ENCODE data around the gene PNLIPRP3.

DNA sequence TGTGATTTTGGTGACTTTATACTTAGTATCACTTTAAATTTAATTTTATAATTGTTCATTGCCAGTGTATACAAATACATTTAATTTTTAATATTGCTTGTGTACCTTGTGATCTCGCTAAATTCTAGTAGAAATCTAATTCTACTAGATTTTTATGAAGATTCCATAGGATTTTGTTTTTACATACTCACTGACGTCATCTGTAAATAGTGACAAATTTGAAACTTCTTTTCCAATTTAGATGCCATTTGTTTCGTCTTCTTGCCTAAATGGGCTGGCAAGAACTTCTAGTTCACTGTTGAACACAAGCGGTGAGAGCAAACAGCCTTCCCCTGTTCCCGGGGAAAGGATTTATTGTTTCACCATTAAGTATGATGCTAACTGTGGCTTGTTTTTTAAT lies 17.3 kb upstream of the PNLIPRP3 start:
- TF ChIP-seq, protein P1, sequence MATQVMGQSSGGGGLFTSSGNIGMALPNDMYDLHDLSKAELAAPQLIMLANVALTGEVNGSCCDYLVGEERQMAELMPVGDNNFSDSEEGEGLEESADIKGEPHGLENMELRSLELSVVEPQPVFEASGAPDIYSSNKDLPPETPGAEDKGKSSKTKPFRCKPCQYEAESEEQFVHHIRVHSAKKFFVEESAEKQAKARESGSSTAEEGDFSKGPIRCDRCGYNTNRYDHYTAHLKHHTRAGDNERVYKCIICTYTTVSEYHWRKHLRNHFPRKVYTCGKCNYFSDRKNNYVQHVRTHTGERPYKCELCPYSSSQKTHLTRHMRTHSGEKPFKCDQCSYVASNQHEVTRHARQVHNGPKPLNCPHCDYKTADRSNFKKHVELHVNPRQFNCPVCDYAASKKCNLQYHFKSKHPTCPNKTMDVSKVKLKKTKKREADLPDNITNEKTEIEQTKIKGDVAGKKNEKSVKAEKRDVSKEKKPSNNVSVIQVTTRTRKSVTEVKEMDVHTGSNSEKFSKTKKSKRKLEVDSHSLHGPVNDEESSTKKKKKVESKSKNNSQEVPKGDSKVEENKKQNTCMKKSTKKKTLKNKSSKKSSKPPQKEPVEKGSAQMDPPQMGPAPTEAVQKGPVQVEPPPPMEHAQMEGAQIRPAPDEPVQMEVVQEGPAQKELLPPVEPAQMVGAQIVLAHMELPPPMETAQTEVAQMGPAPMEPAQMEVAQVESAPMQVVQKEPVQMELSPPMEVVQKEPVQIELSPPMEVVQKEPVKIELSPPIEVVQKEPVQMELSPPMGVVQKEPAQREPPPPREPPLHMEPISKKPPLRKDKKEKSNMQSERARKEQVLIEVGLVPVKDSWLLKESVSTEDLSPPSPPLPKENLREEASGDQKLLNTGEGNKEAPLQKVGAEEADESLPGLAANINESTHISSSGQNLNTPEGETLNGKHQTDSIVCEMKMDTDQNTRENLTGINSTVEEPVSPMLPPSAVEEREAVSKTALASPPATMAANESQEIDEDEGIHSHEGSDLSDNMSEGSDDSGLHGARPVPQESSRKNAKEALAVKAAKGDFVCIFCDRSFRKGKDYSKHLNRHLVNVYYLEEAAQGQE (IDR thresholded peaks at IDR 0.05; ENCODE audit: low read depth) = no peak
- TF ChIP-seq EP300 (IDR thresholded peaks at IDR 0.05; ENCODE audit: borderline replicate concordance) (no peak), TCF12 (IDR thresholded peaks at IDR 0.05; ENCODE audit: low read depth) (no peak), FOXM1 (IDR thresholded peaks at IDR 0.05; ENCODE audit: borderline replicate concordance, low read depth) (no peak), EGR1 (IDR thresholded peaks at IDR 0.05) (no peak), CREB1 (IDR thresholded peaks at IDR 0.05; ENCODE audit: low read depth) (no peak), NFIC (IDR thresholded peaks at IDR 0.05) (no peak), RAD21 (IDR thresholded peaks at IDR 0.05; ENCODE audit: low read depth) (no peak), CEBPB (IDR thresholded peaks at IDR 0.05) (no peak), ZBTB7A (IDR thresholded peaks at IDR 0.05; ENCODE audit: low read depth) (no peak), TAF1 (IDR thresholded peaks at IDR 0.05; ENCODE audit: low read depth) (no peak), MAX (IDR thresholded peaks at IDR 0.05) (no peak), YY1 (IDR thresholded peaks at IDR 0.05; ENCODE audit: low read depth) (no peak)
- TF ChIP-seq, protein P2, sequence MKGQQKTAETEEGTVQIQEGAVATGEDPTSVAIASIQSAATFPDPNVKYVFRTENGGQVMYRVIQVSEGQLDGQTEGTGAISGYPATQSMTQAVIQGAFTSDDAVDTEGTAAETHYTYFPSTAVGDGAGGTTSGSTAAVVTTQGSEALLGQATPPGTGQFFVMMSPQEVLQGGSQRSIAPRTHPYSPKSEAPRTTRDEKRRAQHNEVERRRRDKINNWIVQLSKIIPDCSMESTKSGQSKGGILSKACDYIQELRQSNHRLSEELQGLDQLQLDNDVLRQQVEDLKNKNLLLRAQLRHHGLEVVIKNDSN (IDR thresholded peaks at IDR 0.05) = no peak
